Measurements from ENCODE around the gene AIFM1. TPM values are rescaled to one million over a fixed set of nuclear protein-coding genes. Genes with fewer than 3 reads are reported as not detected.

The AIFM1 gene
- total RNA-seq, 1 donor from 2014 or later: 29.1 TPM

- Mint-ChIP-seq H3K27me3 (ENCODE audit: unreplicated experiment) (peaks cover 9% of the 10 kb centered on the region), H3K9me3 (ENCODE audit: unreplicated experiment) (peaks cover 3% of the 10 kb centered on the region), H3K36me3 (ENCODE audit: unreplicated experiment) (no peaks in the 10 kb centered on the region), H3K27ac (ENCODE audit: unreplicated experiment) (no peak overlapping the region), H3K4me3 (ENCODE audit: unreplicated experiment) (no peak overlapping the region), H3K4me1 (ENCODE audit: low read depth, unreplicated experiment) (no peaks in the 10 kb centered on the region)
- no peak for DNase-seq
- TF ChIP-seq CTCF (IDR thresholded peaks at IDR 0.05; ENCODE audit: partially characterized antibody, unreplicated experiment): no peak
Observed at GRCh38 chrX:130106071-130106470, 59.6 kb downstream of the AIFM1 start.

- no peak for TF ChIP-seq CTCF (IDR thresholded peaks at IDR 0.05; ENCODE audit: partially characterized antibody, unreplicated experiment)
- Mint-ChIP-seq H3K27me3 (ENCODE audit: unreplicated experiment) (peaks cover 9% of the 10 kb centered on the region), H3K9me3 (ENCODE audit: unreplicated experiment) (peaks cover 3% of the 10 kb centered on the region), H3K27ac (ENCODE audit: unreplicated experiment) (no peak overlapping the region), H3K4me1 (ENCODE audit: low read depth, unreplicated experiment) (no peaks in the 10 kb centered on the region), H3K36me3 (ENCODE audit: unreplicated experiment) (no peaks in the 10 kb centered on the region), H3K4me3 (ENCODE audit: unreplicated experiment) (no peak overlapping the region)
- no peak for DNase-seq
Observed at GRCh38 chrX:130105244-130105643, 60.4 kb downstream of the AIFM1 start.

DNA sequence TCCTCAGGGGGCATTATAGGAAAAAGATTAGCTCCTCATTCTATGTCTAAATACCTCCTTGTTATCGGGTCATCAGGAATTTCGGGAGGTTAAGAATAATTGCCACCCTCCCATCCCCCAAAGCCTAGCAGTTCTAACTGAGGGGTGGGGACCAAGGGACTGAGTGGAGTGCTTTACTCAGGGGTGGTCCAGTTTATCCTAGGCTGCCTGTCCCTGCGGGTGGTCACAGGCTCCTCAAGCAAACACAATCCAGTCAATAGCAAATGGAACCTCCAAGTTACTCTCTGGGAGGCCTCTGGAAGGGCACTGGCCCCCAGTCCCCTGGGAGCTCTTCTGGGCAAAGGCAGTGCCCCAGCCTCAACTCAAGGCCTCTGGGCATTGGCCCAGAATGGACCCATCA, 62.0 kb downstream of the AIFM1 start:
- Mint-ChIP-seq H3K4me3 (ENCODE audit: unreplicated experiment) (no peak overlapping the region), H3K27ac (ENCODE audit: unreplicated experiment) (no peak overlapping the region), H3K27me3 (ENCODE audit: unreplicated experiment) (peaks cover 6% of the 10 kb centered on the region), H3K4me1 (ENCODE audit: low read depth, unreplicated experiment) (peaks cover 1% of the 10 kb centered on the region), H3K9me3 (ENCODE audit: unreplicated experiment) (peaks cover 3% of the 10 kb centered on the region), H3K36me3 (ENCODE audit: unreplicated experiment) (no peaks in the 10 kb centered on the region)
- no peak for TF ChIP-seq CTCF (IDR thresholded peaks at IDR 0.05; ENCODE audit: partially characterized antibody, unreplicated experiment)
- no peak for DNase-seq

- Mint-ChIP-seq H3K4me3 (ENCODE audit: unreplicated experiment) (no peak overlapping the region), H3K9me3 (ENCODE audit: unreplicated experiment) (peaks cover 1% of the 10 kb centered on the region), H3K36me3 (ENCODE audit: unreplicated experiment) (no peaks in the 10 kb centered on the region), H3K27me3 (ENCODE audit: unreplicated experiment) (no peaks in the 10 kb centered on the region), H3K4me1 (ENCODE audit: low read depth, unreplicated experiment) (peaks cover 5% of the 10 kb centered on the region), H3K27ac (ENCODE audit: unreplicated experiment) (no peak overlapping the region)
- no peak for TF ChIP-seq CTCF (IDR thresholded peaks at IDR 0.05; ENCODE audit: partially characterized antibody, unreplicated experiment)
- no peak for DNase-seq
Observed at GRCh38 chrX:130100180-130100579, 65.5 kb downstream of the AIFM1 start.

DNA sequence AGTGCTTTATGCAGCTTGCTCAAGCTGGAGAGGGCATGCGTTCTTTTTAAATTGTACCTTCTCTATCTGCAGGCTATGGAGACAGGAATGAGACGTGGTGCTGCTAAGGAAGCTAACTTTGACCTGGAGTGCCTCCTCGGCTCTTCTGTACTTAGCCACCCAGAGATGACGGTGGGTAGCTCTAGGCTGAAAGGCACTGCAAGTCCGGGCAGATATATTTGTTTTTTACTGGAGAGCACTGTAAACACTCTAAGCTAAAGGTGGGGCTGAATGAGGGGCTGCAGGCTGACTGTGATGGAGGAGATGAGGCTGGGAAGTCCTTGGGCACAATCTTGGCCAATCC, 67.5 kb downstream of the AIFM1 start:
- peaks cover under 1% of the 10 kb centered on the region for H3K9me3 Mint-ChIP-seq (ENCODE audit: unreplicated experiment)
- H3K36me3 Mint-ChIP-seq (ENCODE audit: unreplicated experiment): no peaks in the 10 kb centered on the region
- no peaks in the 10 kb centered on the region for H3K27me3 Mint-ChIP-seq (ENCODE audit: unreplicated experiment)
- no peak for TF ChIP-seq CTCF (IDR thresholded peaks at IDR 0.05; ENCODE audit: partially characterized antibody, unreplicated experiment)
- H3K4me3 Mint-ChIP-seq (ENCODE audit: unreplicated experiment): no peak overlapping the region
- DNase-seq: no peak
- H3K27ac Mint-ChIP-seq (ENCODE audit: unreplicated experiment): no peak overlapping the region
- H3K4me1 Mint-ChIP-seq (ENCODE audit: low read depth, unreplicated experiment): peaks cover 5% of the 10 kb centered on the region

All from glutamatergic neuron (in vitro differentiated cells).